Thoracic aorta (tissue), 2 donors: ENCODE measurements around the gene PPP1R10. TPM values are rescaled to one million over a fixed set of nuclear protein-coding genes. Genes with fewer than 3 reads are reported as not detected.

Experiments used
- ATAC-seq: fragments of 150-250 bp; one replicate; pipeline ENCODE4 v1.8.0; 2017; ENCODE audit warnings: low read depth; ENCODE audit not compliant: insufficient number of reproducible peaks, low FRiP score
- DNase-seq: peaks from one replicate; pipeline ENCODE4 v3.0.0-alpha.2; 2020; ENCODE audit warnings: low spot score
- H3K27ac ChIP-seq, 2 donors: fragments of 200-600 bp; sonication (generic); 1 replicate in 1 of 2; 2 replicates in 1 of 2; pipeline ENCODE4 v1.5.1; 2016; ENCODE audit warnings: mild to moderate bottlenecking in 2 of 2, moderate library complexity in 2 of 2
- H3K27me3 ChIP-seq: fragments of 200-600 bp; sonication (generic); replicated peaks from 2 replicates; pipeline ENCODE4 v1.6.0; 2016; ENCODE audit warnings: mild to moderate bottlenecking; ENCODE audit not compliant: insufficient read depth
- H3K36me3 ChIP-seq: fragments of 200-600 bp; sonication (generic); one replicate; pipeline ENCODE4 v1.5.1; 2016
- H3K4me1 ChIP-seq, 2 donors: fragments of 200-600 bp; sonication (generic); 1 replicate in 1 of 2; 2 replicates in 1 of 2; pipeline versions ENCODE4 v1.5.1 to v1.6.0; 2016; ENCODE audit warnings: low read depth in 2 of 2, mild to moderate bottlenecking in 1 of 2; ENCODE audit not compliant: control insufficient read depth in 1 of 2
- H3K4me3 ChIP-seq: fragments of 200-600 bp; sonication (generic); 2 replicates; pipeline ENCODE4 v1.5.1; 2016; ENCODE audit warnings: mild to moderate bottlenecking
- H3K9me3 ChIP-seq: fragments of 200-600 bp; sonication (generic); 2 replicates; pipeline ENCODE4 v1.5.1; 2016
- CTCF ChIP-seq: fragments of 200-600 bp; sonication (generic); IDR thresholded peaks from one replicate; pipeline ENCODE4 v1.5.1; 2019; ENCODE audit warnings: antibody characterized with exemption
- total RNA-seq, 2 donors: library from RNA; depleted of rRNA; stranded (reverse); fragments of >200 nt; gene quantifications; one replicate each; pipeline versions ENCODE4 v1.1.0 to v1.2.3, GENCODE V29; 2016

Gene PPP1R10
- total RNA-seq, 2 donors from 2014 or later, result 28.7 to 43.1 TPM

GRCh38 chr6:30570740-30571074 is 46.3 kb downstream of the PPP1R10 start:
- peak overlapping the region; percentile 84 to 93 for H3K27ac ChIP-seq
- no peaks in the 10 kb centered on the region for H3K27me3 ChIP-seq
- ATAC-seq (peak; percentile 11), DNase-seq (no peak)
- no peaks in the 10 kb centered on the region for H3K36me3 ChIP-seq
- peak overlapping the region; percentile 89 for H3K4me3 ChIP-seq
- H3K9me3 ChIP-seq, result no peaks in the 10 kb centered on the region
- peaks cover 11 to 29% of the 10 kb centered on the region in 2 donors for H3K4me1 ChIP-seq
- no peak for TF ChIP-seq CTCF

- no peak for TF ChIP-seq CTCF
- Histone ChIP-seq H3K27me3 (no peaks in the 10 kb centered on the region), H3K9me3 (no peaks in the 10 kb centered on the region), H3K4me1 (peaks cover 11 to 29% of the 10 kb centered on the region in 2 donors), H3K4me3 (peak overlapping the region; percentile 89), H3K27ac (peak overlapping the region; percentile 84 to 93), H3K36me3 (no peaks in the 10 kb centered on the region)
- DNase-seq, result no peak
- ATAC-seq, result no peak
Observed at GRCh38 chr6:30570263-30570662, 46.8 kb downstream of the PPP1R10 start.

GRCh38 chr6:30568245-30568644 is 48.8 kb downstream of the PPP1R10 start:
- no peak for TF ChIP-seq CTCF
- no peak overlapping the region for H3K27ac ChIP-seq
- ATAC-seq, result no peak
- H3K36me3 ChIP-seq, result no peaks in the 10 kb centered on the region
- DNase-seq, result no peak
- no peak overlapping the region for H3K4me3 ChIP-seq
- no peaks in the 10 kb centered on the region for H3K9me3 ChIP-seq
- H3K4me1 ChIP-seq, result peaks cover 11 to 21% of the 10 kb centered on the region in 2 donors
- no peaks in the 10 kb centered on the region for H3K27me3 ChIP-seq

- Histone ChIP-seq H3K27ac (no peak overlapping the region), H3K27me3 (no peaks in the 10 kb centered on the region), H3K4me3 (no peak overlapping the region), H3K4me1 (peaks cover 4 to 8% of the 10 kb centered on the region in 2 donors), H3K9me3 (no peaks in the 10 kb centered on the region), H3K36me3 (peaks cover 6% of the 10 kb centered on the region)
- no peak for ATAC-seq
- no peak for TF ChIP-seq CTCF
- DNase-seq, result no peak
Observed at GRCh38 chr6:30565772-30566171, 51.3 kb downstream of the PPP1R10 start.

- Histone ChIP-seq H3K27ac (no peak overlapping the region), H3K27me3 (no peaks in the 10 kb centered on the region), H3K4me1 (no peaks in the 10 kb centered on the region), H3K4me3 (no peak overlapping the region), H3K36me3 (peaks cover 6% of the 10 kb centered on the region), H3K9me3 (no peaks in the 10 kb centered on the region)
- DNase-seq (no peak), ATAC-seq (no peak)
- TF ChIP-seq CTCF, result no peak
Observed at GRCh38 chr6:30564114-30564513, 52.9 kb downstream of the PPP1R10 start.
